ENCODE measurements around the gene NUP43. TPM values are rescaled to one million over a fixed set of nuclear protein-coding genes. Genes with fewer than 3 reads are reported as not detected.
A peak's percentile ranks its signal among the peaks of the same experiment; 100 is the strongest.
"Not testable (repeated sequence)": the region's sequence is repeated elsewhere in the genome, so short reads cannot be mapped to it uniquely, and the experiment has no call there.

NUP43 gene
- total RNA-seq, 1 donor from 2014 or later: 29.8 TPM

GRCh38 chr6:149755300-149756260 lies 9.3 kb upstream of the NUP43 start:
- no peak for DNase-seq (ENCODE audit: low read depth)
- TF ChIP-seq CTCF (conservative IDR thresholded peaks at IDR 0.05; ENCODE audit: low read depth, low read length): no peak

GRCh38 chr6:149754548-149754947 lies 8.2 kb upstream of the NUP43 start:
- no peak overlapping the region for H3K4me3 ChIP-seq (ENCODE audit: low read depth, low read length)
- DNase-seq (ENCODE audit: low read depth): no peak
- TF ChIP-seq CTCF (conservative IDR thresholded peaks at IDR 0.05; ENCODE audit: low read depth, low read length): no peak

More at GRCh38 chr6:149755300-149756260, 9.3 kb upstream of the NUP43 start:
- H3K4me3 ChIP-seq (ENCODE audit: low read depth, low read length): no peak overlapping the region

GRCh38 chr6:149753374-149753637 lies 7.0 kb upstream of the NUP43 start:
- not testable (repeated sequence) for H3K4me3 ChIP-seq (ENCODE audit: low read depth, low read length); DNase-seq (ENCODE audit: low read depth)

GRCh38 chr6:149752600-149753373 lies 6.5 kb upstream of the NUP43 start:
- no peak for DNase-seq (ENCODE audit: low read depth)
- H3K4me3 ChIP-seq (ENCODE audit: low read depth, low read length): no peak overlapping the region
- TF ChIP-seq CTCF (conservative IDR thresholded peaks at IDR 0.05; ENCODE audit: low read depth, low read length): no peak

GRCh38 chr6:149751920-149752319 lies 5.6 kb upstream of the NUP43 start:
- DNase-seq (ENCODE audit: low read depth); H3K4me3 ChIP-seq (ENCODE audit: low read depth, low read length): not testable (repeated sequence)

GRCh38 chr6:149751239-149751638 lies 4.9 kb upstream of the NUP43 start:
- no peak for TF ChIP-seq CTCF (conservative IDR thresholded peaks at IDR 0.05; ENCODE audit: low read depth, low read length)
- no peak for DNase-seq (ENCODE audit: low read depth)
- H3K4me3 ChIP-seq (ENCODE audit: low read depth, low read length): peak overlapping the region; percentile 100

GRCh38 chr6:149750136-149750609 lies 3.8 kb upstream of the NUP43 start:
- no peak for DNase-seq (ENCODE audit: low read depth)
- no peak for TF ChIP-seq CTCF (conservative IDR thresholded peaks at IDR 0.05; ENCODE audit: low read depth, low read length)
- H3K4me3 ChIP-seq (ENCODE audit: low read depth, low read length): peak overlapping the region; percentile 100
